ENCODE measurements around the gene RAP2B. TPM values are rescaled to one million over a fixed set of nuclear protein-coding genes. Genes with fewer than 3 reads are reported as not detected.

Gene RAP2B
- total and polyA plus RNA-seq, 2 of the 13 experiments (the other 11 are each of a cell fraction or from before 2014, with no cell fraction given) = 6.4 to 7.1 TPM

- TF ChIP-seq ZXDC (CRISPR knock-in tag; IDR thresholded peaks at IDR 0.05) = no peak
- TF ChIP-seq HOXA7 (CRISPR knock-in tag; IDR thresholded peaks at IDR 0.05) = no peak
- TF ChIP-seq PHF20 (CRISPR knock-in tag; IDR thresholded peaks at IDR 0.05) = peak; percentile 44; the same call in 1 of the 2 replicates
- no peak for TF ChIP-seq ZNF597 (CRISPR knock-in tag; IDR thresholded peaks at IDR 0.05)
- TF ChIP-seq ZNF800 (CRISPR knock-in tag; IDR thresholded peaks at IDR 0.05) = peak; percentile 44; the same call in 1 of the 2 replicates
- TF ChIP-seq BCL3 (CRISPR knock-in tag; IDR thresholded peaks at IDR 0.05) = peak; percentile 97
- TF ChIP-seq BCL6 (CRISPR knock-in tag; IDR thresholded peaks at IDR 0.05) = peak; percentile 57; the same call in 1 of the 2 replicates
- TF ChIP-seq GMEB2 (CRISPR knock-in tag; IDR thresholded peaks at IDR 0.05; ENCODE audit: low read depth) = no peak
- TF ChIP-seq ZNF30 (CRISPR knock-in tag; IDR thresholded peaks at IDR 0.05) = no peak
- TF ChIP-seq MAZ (IDR thresholded peaks at IDR 0.05; ENCODE audit: borderline replicate concordance, low read depth, low read length) = peak; percentile 85
- TF ChIP-seq MAZ (CRISPR knock-in tag; IDR thresholded peaks at IDR 0.05; ENCODE audit: low read depth) = peak; percentile 88
- peak; percentile 79 for TF ChIP-seq CHCHD3 (CRISPR knock-in tag; IDR thresholded peaks at IDR 0.05)
- peak; percentile 26; the same call in 1 of the 2 replicates for TF ChIP-seq JDP2 (CRISPR knock-in tag; IDR thresholded peaks at IDR 0.05; ENCODE audit: borderline replicate concordance)
- no peak for TF ChIP-seq YEATS2 (CRISPR knock-in tag; IDR thresholded peaks at IDR 0.05; ENCODE audit: borderline replicate concordance)
- TF ChIP-seq TRAFD1 (CRISPR knock-in tag; IDR thresholded peaks at IDR 0.05; ENCODE audit: borderline replicate concordance) = no peak
- TF ChIP-seq SRSF4 (IDR thresholded peaks at IDR 0.05; ENCODE audit: low read depth, low read length, poor library complexity, severe bottlenecking) = no peak
- no peak for TF ChIP-seq NR2F2 (IDR thresholded peaks at IDR 0.05; ENCODE audit: borderline replicate concordance, low read depth)
- peak; percentile 16 for TF ChIP-seq SRSF1 (optimal IDR thresholded peaks at IDR 0.05; ENCODE audit: low read depth, low read length)
Observed at GRCh38 chr3:153161714-153162512, at the start of gene RAP2B (continued).
